Measurements from ENCODE around the gene ZNF396. TPM values are rescaled to one million over a fixed set of nuclear protein-coding genes. Genes with fewer than 3 reads are reported as not detected.

ZNF396 gene
- total RNA-seq, 6 experiments from 2014 or later: 0.62 to 1.9 (median 1.5) TPM

- DNase-seq: no peak
- 86% methylated on average over 1 of the region's 4 CpGs for WGBS (ENCODE audit: insufficient coverage, low coverage, low lambda C conversion rate, missing lambda C conversion rate)
- no peak for ATAC-seq
- TF ChIP-seq POLR2A (IDR thresholded peaks at IDR 0.05) (no peak), CTCF (IDR thresholded peaks at IDR 0.05) (no peak)
- Histone ChIP-seq H3K9me3 (no peaks in the 10 kb centered on the region), H3K4me1 (peaks cover 0 to 4% (median 0%) of the 10 kb centered on the region in 4 donors), H3K27me3 (no peaks in the 10 kb centered on the region), H3K27ac (no peak overlapping the region), H3K4me3 (no peak overlapping the region), H3K36me3 (no peaks in the 10 kb centered on the region)
- intact Hi-C loops (cut with DNase I): no loop called here
These were observed 2.4 kb downstream of the ZNF396 start for GRCh38 chr18:35374708-35375107.

- intact Hi-C loops (cut with DNase I): no loop called here
- Histone ChIP-seq H3K4me1 (peaks cover 0 to 4% (median 0%) of the 10 kb centered on the region in 4 donors), H3K9me3 (no peaks in the 10 kb centered on the region), H3K27ac (no peak overlapping the region), H3K36me3 (no peaks in the 10 kb centered on the region), H3K4me3 (no peak overlapping the region), H3K27me3 (no peaks in the 10 kb centered on the region)
- WGBS (ENCODE audit: insufficient coverage, low coverage, low lambda C conversion rate, missing lambda C conversion rate): 100% methylated on average over 1 of the region's 1 CpG
- DNase-seq (no peak), ATAC-seq (no peak)
- TF ChIP-seq CTCF (IDR thresholded peaks at IDR 0.05): no peak
- no peak for TF ChIP-seq POLR2A (IDR thresholded peaks at IDR 0.05)
These were observed 5.5 kb downstream of the ZNF396 start for GRCh38 chr18:35371412-35372195.

- ATAC-seq (no peak), DNase-seq (no peak)
- Histone ChIP-seq H3K4me3 (no peak overlapping the region), H3K9me3 (no peaks in the 10 kb centered on the region), H3K4me1 (no peaks in the 10 kb centered on the region), H3K27ac (no peak overlapping the region), H3K36me3 (no peaks in the 10 kb centered on the region), H3K27me3 (no peaks in the 10 kb centered on the region)
- intact Hi-C loops (cut with DNase I): no loop called here
- WGBS (ENCODE audit: insufficient coverage, low coverage, low lambda C conversion rate, missing lambda C conversion rate): 90% methylated on average over 6 of the region's 6 CpGs
- TF ChIP-seq POLR2A (IDR thresholded peaks at IDR 0.05): no peak
- no peak for TF ChIP-seq CTCF (IDR thresholded peaks at IDR 0.05)
These were observed 8.0 kb downstream of the ZNF396 start for GRCh38 chr18:35369126-35369525.

- ATAC-seq (no peak), DNase-seq (no peak)
- no peak overlapping the region for H3K4me3 ChIP-seq
- intact Hi-C loops (cut with DNase I): no loop called here
- 93% methylated on average over 6 of the region's 6 CpGs for WGBS (ENCODE audit: insufficient coverage, low coverage, low lambda C conversion rate, missing lambda C conversion rate)
- no peak overlapping the region for H3K27ac ChIP-seq
- H3K9me3 ChIP-seq: no peaks in the 10 kb centered on the region
- H3K36me3 ChIP-seq: no peaks in the 10 kb centered on the region
- TF ChIP-seq POLR2A (IDR thresholded peaks at IDR 0.05) (no peak), CTCF (IDR thresholded peaks at IDR 0.05) (no peak)
- H3K27me3 ChIP-seq: no peaks in the 10 kb centered on the region
- H3K4me1 ChIP-seq: no peaks in the 10 kb centered on the region
These were observed 8.5 kb downstream of the ZNF396 start for GRCh38 chr18:35368595-35368994.
